Thyroid gland (tissue), 4 donors: Measurements from ENCODE around the gene GUCA2A. TPM values are rescaled to one million over a fixed set of nuclear protein-coding genes. Genes with fewer than 3 reads are reported as not detected.
A peak's percentile ranks its signal among the peaks of the same experiment; 100 is the strongest.

Source experiments
- DNase-seq, 2 donors: peaks; one replicate each; pipeline ENCODE4 v3.0.0-alpha.2; 2019
- H3K27ac ChIP-seq, 3 donors: fragments of 200-600 bp; sonication (generic); 1 replicate in 2 of 3; 2 replicates in 1 of 3; pipeline ENCODE4 v1.5.1; 2016 to 2019; ENCODE audit warnings: mild to moderate bottlenecking in 1 of 3, moderate library complexity in 1 of 3
- H3K27me3 ChIP-seq: fragments of 200-600 bp; sonication (generic); one replicate; pipeline ENCODE4 v1.5.1; 2019
- H3K36me3 ChIP-seq, 2 donors: fragments of 200-600 bp; sonication (generic); one replicate each; pipeline ENCODE4 v1.5.1; 2016 to 2019
- H3K4me1 ChIP-seq, 2 donors: fragments of 200-600 bp; sonication (generic); one replicate each; pipeline ENCODE4 v1.5.1; 2017 to 2019
- H3K4me3 ChIP-seq, 3 donors: fragments of 200-600 bp; sonication (generic); replicated peaks in 1 of 3; 1 replicate in 2 of 3; 2 replicates in 1 of 3; pipeline ENCODE4 v1.5.1; 2016; ENCODE audit warnings: mild to moderate bottlenecking in 1 of 3
- H3K9me3 ChIP-seq: fragments of 200-600 bp; sonication (generic); one replicate; pipeline ENCODE4 v1.5.1; 2017
- POLR2A ChIP-seq, 2 donors: fragments of 450-650 bp; IDR thresholded peaks; one replicate each; pipeline ENCODE4 v1.6.1; 2017; ENCODE audit warnings: antibody characterized with exemption in 2 of 2, mild to moderate bottlenecking in 2 of 2, moderate library complexity in 1 of 2
- WGBS, 2 donors: methylation state at CpG; one replicate each; pipeline ENCODE4 v1.1.5; 2017; 5-methylcytosine and 5-hydroxymethylcytosine counted together
- intact Hi-C: fragments of 100-400 bp; cut with DNase I; formaldehyde crosslinking; loops from one replicate; pipeline ENCODE4 v1.15.1; 2023
- total RNA-seq, 4 donors: library from RNA; depleted of rRNA; stranded (reverse); fragments of >200 nt; gene quantifications; one replicate each; pipeline ENCODE4 v1.2.3, GENCODE V29; 2016
- TF ChIP-seq, protein P1 (sequence below), 6 experiments: fragments of 200-600 bp in 3 of 6; fragments of 450-650 bp in 3 of 6; sonication (generic) in 3 of 6; IDR thresholded peaks; one replicate each; pipeline ENCODE4 v1.5.1; 2016 to 2019; ENCODE audit warnings: antibody characterized with exemption in 6 of 6, mild to moderate bottlenecking in 2 of 6, inconsistent platforms in 1 of 6, moderate library complexity in 1 of 6

The GUCA2A gene
- total RNA-seq, 4 donors from 2014 or later = not detected

DNA sequence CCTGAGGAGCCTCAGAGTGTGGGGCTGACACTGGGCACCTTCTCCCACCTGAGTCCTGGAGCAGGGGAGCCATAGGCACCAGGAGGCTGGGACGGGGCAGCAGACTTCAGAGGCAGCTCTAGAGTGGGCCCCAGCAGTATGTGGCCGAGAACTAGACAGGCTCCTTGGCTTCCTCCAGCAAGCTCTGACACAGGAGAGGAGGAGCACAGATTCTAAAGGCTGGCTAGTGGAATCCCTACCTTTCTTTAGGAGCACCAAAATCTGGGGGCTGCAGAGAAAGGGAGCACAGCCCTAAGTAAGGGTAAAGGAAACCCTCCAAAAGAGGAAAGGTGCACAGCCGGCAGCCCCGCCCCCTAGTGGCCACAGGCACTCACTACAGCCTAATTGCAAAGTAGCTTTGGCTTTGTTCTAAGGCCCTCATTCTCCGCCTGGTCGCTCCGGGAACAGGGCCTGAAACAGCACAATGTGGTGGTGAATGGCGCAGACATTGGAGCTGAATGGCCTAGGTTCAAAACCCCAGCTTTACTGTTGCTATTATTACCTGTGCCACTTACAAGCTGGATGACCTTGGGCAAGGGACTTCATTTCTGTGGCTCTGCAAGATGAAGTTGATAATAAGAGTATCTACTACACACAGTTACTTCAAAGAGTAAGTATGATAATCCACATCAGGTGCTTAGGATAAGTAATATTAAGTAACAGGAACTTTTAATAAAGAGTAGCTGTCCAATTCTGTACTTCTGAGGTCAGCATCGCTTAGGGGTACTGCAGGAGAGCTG is 8.8 kb upstream of the GUCA2A start:
- Histone ChIP-seq H3K4me1 (peaks cover 38 to 49% of the 10 kb centered on the region in 2 donors), H3K36me3 (no peaks in the 10 kb centered on the region), H3K27me3 (no peaks in the 10 kb centered on the region), H3K27ac (peak overlapping the region; percentile 52 to 66 (median 62)), H3K4me3 (no peak overlapping the region), H3K9me3 (no peaks in the 10 kb centered on the region)
- TF ChIP-seq, protein P1, sequence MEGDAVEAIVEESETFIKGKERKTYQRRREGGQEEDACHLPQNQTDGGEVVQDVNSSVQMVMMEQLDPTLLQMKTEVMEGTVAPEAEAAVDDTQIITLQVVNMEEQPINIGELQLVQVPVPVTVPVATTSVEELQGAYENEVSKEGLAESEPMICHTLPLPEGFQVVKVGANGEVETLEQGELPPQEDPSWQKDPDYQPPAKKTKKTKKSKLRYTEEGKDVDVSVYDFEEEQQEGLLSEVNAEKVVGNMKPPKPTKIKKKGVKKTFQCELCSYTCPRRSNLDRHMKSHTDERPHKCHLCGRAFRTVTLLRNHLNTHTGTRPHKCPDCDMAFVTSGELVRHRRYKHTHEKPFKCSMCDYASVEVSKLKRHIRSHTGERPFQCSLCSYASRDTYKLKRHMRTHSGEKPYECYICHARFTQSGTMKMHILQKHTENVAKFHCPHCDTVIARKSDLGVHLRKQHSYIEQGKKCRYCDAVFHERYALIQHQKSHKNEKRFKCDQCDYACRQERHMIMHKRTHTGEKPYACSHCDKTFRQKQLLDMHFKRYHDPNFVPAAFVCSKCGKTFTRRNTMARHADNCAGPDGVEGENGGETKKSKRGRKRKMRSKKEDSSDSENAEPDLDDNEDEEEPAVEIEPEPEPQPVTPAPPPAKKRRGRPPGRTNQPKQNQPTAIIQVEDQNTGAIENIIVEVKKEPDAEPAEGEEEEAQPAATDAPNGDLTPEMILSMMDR (IDR thresholded peaks at IDR 0.05) = peak; percentile 85 to 96 (median 92)
- no peak for TF ChIP-seq POLR2A (IDR thresholded peaks at IDR 0.05)
- peak; percentile 74 to 84 for DNase-seq
- intact Hi-C loops = no loop called here
- 28 to 30% methylated on average over 9 of the region's 9 CpGs for WGBS, 2 donors

DNA sequence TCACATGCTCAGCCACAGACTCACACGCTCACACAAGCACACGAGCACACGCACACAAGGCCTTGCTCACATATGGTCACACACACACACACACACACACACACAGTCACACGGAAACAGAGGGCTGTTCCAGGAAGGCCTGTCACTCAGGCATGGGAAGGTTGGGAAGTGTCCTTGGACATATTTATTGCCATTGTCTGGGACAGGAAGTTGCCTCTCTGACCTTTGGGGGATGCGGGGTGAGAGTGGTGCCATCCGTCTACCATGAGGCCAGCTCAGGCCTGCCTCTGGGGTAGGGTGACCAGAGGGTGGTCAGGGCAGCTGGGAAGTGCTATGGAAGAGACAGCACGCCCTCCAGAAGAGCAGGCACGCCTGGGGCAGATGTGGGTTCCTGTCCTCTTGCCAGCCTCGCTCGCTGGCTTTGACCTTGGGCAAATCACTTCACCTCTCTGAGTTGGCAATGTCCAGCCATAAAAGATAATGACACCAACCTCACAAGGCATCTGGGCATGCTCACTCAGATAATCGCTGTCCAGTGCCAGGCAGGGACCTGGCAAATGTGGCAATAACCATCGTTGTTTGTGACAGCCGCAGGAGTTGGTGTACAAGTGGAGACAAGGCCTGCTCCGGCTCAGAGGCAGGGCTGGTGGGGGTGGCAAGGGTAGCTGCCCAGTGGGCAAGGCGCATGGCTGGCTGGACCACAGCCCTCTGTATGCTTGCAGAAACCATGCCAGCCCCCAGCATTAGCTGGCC is 8.0 kb upstream of the GUCA2A start:
- intact Hi-C loops = no loop called here
- peak; percentile 24 to 27 for DNase-seq
- WGBS, 2 donors = 58 to 71% methylated on average over 8 to 15 of the region's 15 CpGs

DNA sequence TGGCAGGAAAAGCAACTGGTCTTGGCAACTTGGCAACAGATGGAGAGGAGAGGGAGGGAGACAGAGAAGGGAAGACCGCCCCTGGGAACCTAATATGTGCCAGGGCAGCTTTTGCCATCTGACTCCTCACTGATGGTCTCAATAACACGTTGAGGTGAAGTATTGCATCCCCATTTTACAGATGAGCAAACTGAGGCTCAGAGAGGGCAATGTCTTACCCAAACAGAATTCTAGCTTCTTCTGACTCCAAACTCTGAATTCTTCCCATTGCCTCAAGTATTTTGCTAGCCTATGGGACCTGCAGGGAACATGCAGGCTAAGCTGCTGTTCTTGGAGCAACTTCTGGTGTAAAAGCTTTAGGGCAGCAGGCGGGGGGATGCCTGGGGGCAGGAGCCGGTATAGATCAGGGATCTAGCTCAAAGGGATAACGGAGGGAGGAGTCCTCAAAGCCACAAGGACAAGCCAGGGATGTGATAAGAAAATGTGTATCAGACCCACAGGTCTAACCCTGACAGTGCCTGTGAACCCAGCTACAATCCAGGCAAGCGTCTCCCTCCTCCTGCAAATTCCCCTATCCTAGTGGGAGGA is 7.2 kb upstream of the GUCA2A start:
- WGBS, 2 donors = 75 to 79% methylated on average over 6 of the region's 6 CpGs
- intact Hi-C loops = no loop called here
- no peaks in the 10 kb centered on the region for H3K36me3 ChIP-seq
- no peaks in the 10 kb centered on the region for H3K27me3 ChIP-seq
- no peak for DNase-seq
- TF ChIP-seq, protein P1 (IDR thresholded peaks at IDR 0.05) = no peak
- no peak for TF ChIP-seq POLR2A (IDR thresholded peaks at IDR 0.05)
- H3K4me3 ChIP-seq = no peak overlapping the region
- peaks cover 24 to 34% of the 10 kb centered on the region in 2 donors for H3K4me1 ChIP-seq
- H3K27ac ChIP-seq = peak overlapping the region; percentile 34 to 73 (median 57)
- no peaks in the 10 kb centered on the region for H3K9me3 ChIP-seq

More for the DNA sequence above, 8.0 kb upstream of the GUCA2A start:
- H3K36me3 ChIP-seq = no peaks in the 10 kb centered on the region
- no peak for TF ChIP-seq POLR2A (IDR thresholded peaks at IDR 0.05)
- TF ChIP-seq, protein P1 (IDR thresholded peaks at IDR 0.05) = no peak
- H3K9me3 ChIP-seq = no peaks in the 10 kb centered on the region
- H3K27ac ChIP-seq = peak overlapping the region; percentile 52 to 73 (median 66)
- H3K4me3 ChIP-seq = no peak overlapping the region
- no peaks in the 10 kb centered on the region for H3K27me3 ChIP-seq
- H3K4me1 ChIP-seq = peaks cover 31 to 42% of the 10 kb centered on the region in 2 donors

DNA sequence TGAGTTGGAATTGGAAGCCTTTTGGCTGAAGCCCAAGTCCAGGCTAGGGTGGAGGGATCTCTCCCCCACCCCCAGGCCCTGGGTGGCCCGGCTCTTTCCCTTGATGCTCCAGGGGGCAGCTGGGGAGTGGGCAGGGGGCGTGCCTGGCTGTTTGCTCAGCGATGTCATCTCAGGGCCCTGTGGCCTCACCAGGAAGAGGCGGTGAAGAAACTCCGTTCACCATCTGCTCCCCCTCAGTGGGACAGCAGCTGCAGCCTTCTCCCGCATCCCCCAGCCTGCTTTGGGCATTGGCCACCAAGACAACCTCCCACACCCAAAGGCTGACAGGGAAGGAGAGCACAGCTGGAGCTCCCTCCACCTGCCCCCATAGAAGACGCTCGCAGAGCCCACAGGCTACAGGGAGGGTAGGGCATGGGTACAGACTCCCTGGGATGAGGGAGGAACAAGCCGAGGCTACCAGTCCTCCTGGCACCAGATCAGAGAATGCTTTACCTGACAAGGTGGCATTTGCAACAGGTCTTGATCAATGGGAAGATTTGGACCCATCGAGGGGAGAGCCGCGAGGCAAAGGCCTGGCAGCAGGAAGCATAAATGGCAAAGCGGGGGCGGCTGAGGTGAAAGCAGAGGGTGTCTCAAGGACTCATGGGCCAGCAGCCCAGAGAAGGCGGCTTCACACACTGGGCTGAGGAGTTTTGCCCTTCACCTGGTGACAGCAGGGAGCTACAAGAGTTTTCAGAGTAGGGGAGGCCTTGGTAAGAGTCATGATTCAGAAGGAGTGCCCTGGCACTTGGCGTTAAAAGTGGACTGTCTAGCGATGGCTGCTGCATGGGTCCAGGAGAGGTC is 6.5 kb upstream of the GUCA2A start:
- intact Hi-C loops = no loop called here
- Histone ChIP-seq H3K27me3 (no peaks in the 10 kb centered on the region), H3K4me1 (peaks cover 24 to 36% of the 10 kb centered on the region in 2 donors), H3K4me3 (no peak overlapping the region), H3K27ac (peak overlapping the region; percentile 30 to 73 (median 48)), H3K9me3 (no peaks in the 10 kb centered on the region), H3K36me3 (no peaks in the 10 kb centered on the region)
- TF ChIP-seq POLR2A (IDR thresholded peaks at IDR 0.05) = no peak
- TF ChIP-seq, protein P1 (IDR thresholded peaks at IDR 0.05) = no peak
- DNase-seq = peak; percentile 77 to 84
- WGBS, 2 donors = 50 to 58% methylated on average over 9 to 15 of the region's 17 CpGs
